ENCODE measurements around the gene ERBB4. TPM values are rescaled to one million over a fixed set of nuclear protein-coding genes. Genes with fewer than 3 reads are reported as not detected.

ERBB4 gene
- total and polyA plus RNA-seq, 2 of the 8 experiments (the other 6 are each of a cell fraction or from before 2014, with no cell fraction given): 0.34 to 1.3 TPM

DNA sequence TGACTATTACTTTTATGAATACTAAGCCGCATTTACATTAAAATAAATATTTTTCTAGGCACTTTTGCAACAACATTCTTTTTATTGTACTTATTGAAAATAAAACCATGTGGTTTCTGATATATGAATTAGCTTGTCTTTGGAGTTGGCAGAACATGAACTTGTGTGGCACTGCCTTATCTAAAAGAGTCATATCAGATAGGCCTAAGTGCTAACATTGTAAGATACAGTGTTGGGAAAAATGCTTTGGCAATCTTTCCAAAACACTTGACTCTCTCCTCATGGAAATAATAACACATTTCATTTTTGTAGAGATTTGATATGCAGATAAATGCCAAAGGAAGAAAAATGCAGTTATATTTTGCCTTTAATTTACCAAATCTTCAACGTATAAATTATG lies 191.7 kb downstream of the ERBB4 start:
- Histone ChIP-seq H3K36me3 (ENCODE audit: control insufficient read depth in 2 of 4, insufficient read depth in 4 of 4, low read length in 3 of 4) (no peaks in the 10 kb centered on the region), H4K5ac (ENCODE audit: insufficient read length, low read depth, low read length) (no peak overlapping the region), H3K27ac (ENCODE audit: low read depth, low read length) (no peak overlapping the region), H3K4me3 (ENCODE audit: extremely low read depth in 1 of 4, insufficient read depth in 2 of 4, low read depth in 3 of 4, low read length in 4 of 4) (no peak overlapping the region), H3K23me2 (ENCODE audit: low read depth, low read length) (no peaks in the 10 kb centered on the region), H2BK15ac (ENCODE audit: low read length) (no peak overlapping the region), H3K56ac (replicated peaks; ENCODE audit: insufficient read length, low read depth, low read length) (no peak overlapping the region), H4K20me1 (replicated peaks in 1 of 2; ENCODE audit: control insufficient read depth in 1 of 2, insufficient read depth in 2 of 2, low read length in 2 of 2) (no peaks in the 10 kb centered on the region), H3K14ac (ENCODE audit: insufficient read length) (no peak overlapping the region), H3K4ac (replicated peaks; ENCODE audit: insufficient read length, low read depth, low read length) (no peak overlapping the region), H4K91ac (replicated peaks; ENCODE audit: insufficient read length, low read length) (no peak overlapping the region), H3K27me3 (replicated peaks in 1 of 4; ENCODE audit: control insufficient read depth in 3 of 4, extremely low read depth in 1 of 4, insufficient read depth in 3 of 4, low read length in 3 of 4) (no peaks in the 10 kb centered on the region), H2BK5ac (ENCODE audit: low read depth, low read length) (no peak overlapping the region), H2AK5ac (ENCODE audit: low read depth, low read length) (no peak overlapping the region), H3K4me1 (replicated peaks in 1 of 4; ENCODE audit: control insufficient read depth in 3 of 4, insufficient read depth in 4 of 4, low read length in 3 of 4) (no peaks in the 10 kb centered on the region), H3K18ac (ENCODE audit: extremely low read depth, low read length) (no peak overlapping the region), H3K23ac (ENCODE audit: insufficient read length) (no peak overlapping the region), H2BK20ac (ENCODE audit: low read length) (no peak overlapping the region), H3K4me2 (ENCODE audit: insufficient read depth in 1 of 2, low read depth in 2 of 2, low read length in 2 of 2) (no peak overlapping the region), H2BK120ac (replicated peaks; ENCODE audit: low read depth, low read length) (no peak overlapping the region), H3K79me2 (ENCODE audit: control insufficient read depth in 1 of 2, insufficient read depth in 2 of 2, low read length in 2 of 2) (no peaks in the 10 kb centered on the region), H3K79me1 (ENCODE audit: low read depth, low read length) (no peaks in the 10 kb centered on the region), H3K9me3 (ENCODE audit: insufficient read depth in 2 of 2, low read depth in 1 of 2, low read length in 1 of 2) (no peaks in the 10 kb centered on the region), H2BK12ac (ENCODE audit: low read depth, low read length) (no peak overlapping the region), H4K8ac (ENCODE audit: extremely low read depth, insufficient read depth, low read length) (no peak overlapping the region), H2AFZ (ENCODE audit: low read length) (no peak overlapping the region), H3K9ac (replicated peaks in 1 of 4; ENCODE audit: extremely low read depth in 1 of 4, low read depth in 3 of 4, low read length in 3 of 4) (no peak overlapping the region)
- DNase-seq (ENCODE audit: low read depth in 1 of 2, low spot score in 2 of 2) (no peak), FAIRE-seq (no peak)
- WGBS, 2 experiments (ENCODE audit: extremely low coverage in 1 of 2, insufficient coverage in 1 of 2, insufficient read length in 1 of 2, insufficient replicate concordance in 2 of 2, low coverage in 1 of 2, low lambda C conversion rate in 2 of 2, missing lambda C conversion rate in 1 of 2): 50% methylated on average over 2 of the region's 2 CpGs; no CpG with 5 or more reads in 1 of the 2 experiments
- TF ChIP-seq, protein P1, sequence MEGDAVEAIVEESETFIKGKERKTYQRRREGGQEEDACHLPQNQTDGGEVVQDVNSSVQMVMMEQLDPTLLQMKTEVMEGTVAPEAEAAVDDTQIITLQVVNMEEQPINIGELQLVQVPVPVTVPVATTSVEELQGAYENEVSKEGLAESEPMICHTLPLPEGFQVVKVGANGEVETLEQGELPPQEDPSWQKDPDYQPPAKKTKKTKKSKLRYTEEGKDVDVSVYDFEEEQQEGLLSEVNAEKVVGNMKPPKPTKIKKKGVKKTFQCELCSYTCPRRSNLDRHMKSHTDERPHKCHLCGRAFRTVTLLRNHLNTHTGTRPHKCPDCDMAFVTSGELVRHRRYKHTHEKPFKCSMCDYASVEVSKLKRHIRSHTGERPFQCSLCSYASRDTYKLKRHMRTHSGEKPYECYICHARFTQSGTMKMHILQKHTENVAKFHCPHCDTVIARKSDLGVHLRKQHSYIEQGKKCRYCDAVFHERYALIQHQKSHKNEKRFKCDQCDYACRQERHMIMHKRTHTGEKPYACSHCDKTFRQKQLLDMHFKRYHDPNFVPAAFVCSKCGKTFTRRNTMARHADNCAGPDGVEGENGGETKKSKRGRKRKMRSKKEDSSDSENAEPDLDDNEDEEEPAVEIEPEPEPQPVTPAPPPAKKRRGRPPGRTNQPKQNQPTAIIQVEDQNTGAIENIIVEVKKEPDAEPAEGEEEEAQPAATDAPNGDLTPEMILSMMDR (IDR thresholded peaks at IDR 0.05; ENCODE audit: control extremely low read depth in 1 of 3, insufficient read depth in 1 of 3, low read depth in 1 of 3, low read length in 3 of 3): no peak
- TF ChIP-seq SIRT6 (IDR thresholded peaks at IDR 0.05; ENCODE audit: low read length) (no peak), CHD2 (IDR thresholded peaks at IDR 0.05; ENCODE audit: low read length) (no peak), CBX8 (IDR thresholded peaks at IDR 0.05; ENCODE audit: borderline replicate concordance, low read depth, low read length) (no peak), HDAC6 (IDR thresholded peaks at IDR 0.05; ENCODE audit: low read depth, low read length) (no peak), TCF12 (IDR thresholded peaks at IDR 0.05; ENCODE audit: low read depth, low read length) (no peak), CEBPB (IDR thresholded peaks at IDR 0.05; ENCODE audit: low read depth, low read length) (no peak), CTBP2 (IDR thresholded peaks at IDR 0.05; ENCODE audit: borderline replicate concordance, insufficient read depth, insufficient read length, low read length) (no peak)
- POLR2A ChIA-PET (ENCODE audit: partially characterized antibody): no interaction called here
- CTCF ChIA-PET (ENCODE audit: partially characterized antibody): no interaction called here
